ENCODE data around the gene SYN1.
"Not testable (repeated sequence)": the region's sequence is repeated elsewhere in the genome, so short reads cannot be mapped to it uniquely, and the experiment has no call there.

Gene SYN1

GRCh38 chrX:47633689-47634590 lies 14.3 kb upstream of the SYN1 start:
- DNase-seq = no peak

GRCh38 chrX:47632666-47633065 lies 13.0 kb upstream of the SYN1 start:
- no peak for DNase-seq

GRCh38 chrX:47631676-47632075 lies 12.0 kb upstream of the SYN1 start:
- DNase-seq = no peak

GRCh38 chrX:47629419-47630200 lies 10.0 kb upstream of the SYN1 start, which contains the start of gene CFP:
Gene CFP (minus strand): TSS chrX:47629930. CDS start chrX:47629844, 86 bp downstream.
- DNase-seq = no peak

GRCh38 chrX:47628982-47629381 lies 9.3 kb upstream of the SYN1 start:
- no peak for DNase-seq

GRCh38 chrX:47625365-47625764 lies 5.7 kb upstream of the SYN1 start:
- DNase-seq = no peak

- DNase-seq = peak; percentile 37
Observed at GRCh38 chrX:47623540-47624027, 3.9 kb upstream of the SYN1 start.

GRCh38 chrX:47621851-47622250 lies 2.2 kb upstream of the SYN1 start:
- DNase-seq = no peak

- DNase-seq = no peak
Observed at GRCh38 chrX:47620303-47620685, 637 bp upstream of the SYN1 start.

GRCh38 chrX:47618923-47619485 lies 653 bp downstream of the SYN1 start:
- DNase-seq = no peak

- no peak for DNase-seq
Observed at GRCh38 chrX:47614618-47615017, 5.0 kb downstream of the SYN1 start.

GRCh38 chrX:47613082-47613481 lies 6.6 kb downstream of the SYN1 start:
- DNase-seq = no peak

- no peak for DNase-seq
Observed at GRCh38 chrX:47612418-47612817, 7.2 kb downstream of the SYN1 start.

GRCh38 chrX:47611926-47612325 lies 7.7 kb downstream of the SYN1 start:
- DNase-seq = no peak

- DNase-seq = no peak
Observed at GRCh38 chrX:47611489-47611888, 8.2 kb downstream of the SYN1 start.

GRCh38 chrX:47610511-47610910 lies 9.1 kb downstream of the SYN1 start:
- DNase-seq = no peak

- DNase-seq = no peak
Observed at GRCh38 chrX:47608130-47608810, 11.4 kb downstream of the SYN1 start.

GRCh38 chrX:47607091-47607490 lies 12.6 kb downstream of the SYN1 start:
- no peak for DNase-seq

GRCh38 chrX:47605024-47605423 lies 14.6 kb downstream of the SYN1 start:
- DNase-seq = no peak

GRCh38 chrX:47603125-47603524 lies 16.5 kb downstream of the SYN1 start:
- not testable (repeated sequence) for DNase-seq

GRCh38 chrX:47597222-47597621 lies 22.4 kb downstream of the SYN1 start:
- no peak for DNase-seq

- DNase-seq = no peak
Observed at GRCh38 chrX:47596256-47596655, 23.4 kb downstream of the SYN1 start.

- DNase-seq = no peak
Observed at GRCh38 chrX:47595716-47596251, 23.9 kb downstream of the SYN1 start.
